ENCODE results near the gene ATXN1L. TPM values are rescaled to one million over a fixed set of nuclear protein-coding genes. Genes with fewer than 3 reads are reported as not detected.
A peak's percentile ranks its signal among the peaks of the same experiment; 100 is the strongest.

ATXN1L gene
- total RNA-seq, 1 donor from 2014 or later: 28.5 TPM

DNA sequence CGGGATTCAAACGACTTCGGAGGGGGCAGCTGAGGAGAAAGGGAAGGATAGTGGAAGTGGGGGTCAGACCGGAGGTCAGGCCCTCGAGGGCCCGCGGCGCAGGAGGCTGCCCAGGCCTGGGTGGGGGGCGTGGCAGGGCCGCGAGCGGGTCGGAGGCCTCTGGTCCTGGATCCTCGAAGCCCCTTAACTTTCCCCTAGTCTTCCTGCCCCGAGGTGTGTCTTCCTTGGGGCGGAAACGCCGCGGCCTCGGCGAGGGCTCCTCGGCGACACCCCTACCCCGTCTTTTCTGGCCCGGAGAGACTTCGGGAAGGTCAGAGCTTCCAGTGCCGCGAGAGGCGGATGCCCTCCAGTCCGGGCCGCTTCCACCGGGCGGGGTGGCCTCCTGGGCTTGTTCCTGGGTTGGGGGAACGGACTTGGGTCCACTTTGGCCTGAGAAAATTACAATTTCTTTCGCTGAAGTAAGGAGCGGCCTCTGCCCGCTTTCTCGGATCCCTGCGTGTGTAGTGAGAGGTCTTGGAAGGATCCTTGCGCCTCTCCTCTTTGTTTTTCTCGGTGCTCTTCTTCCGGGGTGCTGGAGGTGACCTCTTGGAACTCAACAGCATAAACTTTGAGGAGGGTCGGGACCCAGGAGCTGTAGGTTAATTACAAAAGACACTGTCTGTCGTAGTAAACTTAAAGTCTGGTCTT lies 50.0 kb downstream of the ATXN1L start:
- peak overlapping the region; percentile 99 for H3K27ac Mint-ChIP-seq
- peak overlapping the region; percentile 98 for H3K4me3 Mint-ChIP-seq (ENCODE audit: low read depth)
- H3K4me1 Mint-ChIP-seq (ENCODE audit: low read depth): peaks cover 14% of the 10 kb centered on the region
- TF ChIP-seq, protein P1, sequence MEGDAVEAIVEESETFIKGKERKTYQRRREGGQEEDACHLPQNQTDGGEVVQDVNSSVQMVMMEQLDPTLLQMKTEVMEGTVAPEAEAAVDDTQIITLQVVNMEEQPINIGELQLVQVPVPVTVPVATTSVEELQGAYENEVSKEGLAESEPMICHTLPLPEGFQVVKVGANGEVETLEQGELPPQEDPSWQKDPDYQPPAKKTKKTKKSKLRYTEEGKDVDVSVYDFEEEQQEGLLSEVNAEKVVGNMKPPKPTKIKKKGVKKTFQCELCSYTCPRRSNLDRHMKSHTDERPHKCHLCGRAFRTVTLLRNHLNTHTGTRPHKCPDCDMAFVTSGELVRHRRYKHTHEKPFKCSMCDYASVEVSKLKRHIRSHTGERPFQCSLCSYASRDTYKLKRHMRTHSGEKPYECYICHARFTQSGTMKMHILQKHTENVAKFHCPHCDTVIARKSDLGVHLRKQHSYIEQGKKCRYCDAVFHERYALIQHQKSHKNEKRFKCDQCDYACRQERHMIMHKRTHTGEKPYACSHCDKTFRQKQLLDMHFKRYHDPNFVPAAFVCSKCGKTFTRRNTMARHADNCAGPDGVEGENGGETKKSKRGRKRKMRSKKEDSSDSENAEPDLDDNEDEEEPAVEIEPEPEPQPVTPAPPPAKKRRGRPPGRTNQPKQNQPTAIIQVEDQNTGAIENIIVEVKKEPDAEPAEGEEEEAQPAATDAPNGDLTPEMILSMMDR (IDR thresholded peaks at IDR 0.05; ENCODE audit: unreplicated experiment): no peak
- peak; percentile 27 for DNase-seq (ENCODE audit: low spot score, unreplicated experiment)
- peaks cover 9% of the 10 kb centered on the region for H3K36me3 Mint-ChIP-seq (ENCODE audit: insufficient read depth)
- H3K27me3 Mint-ChIP-seq: no peaks in the 10 kb centered on the region
- H3K9me3 Mint-ChIP-seq (ENCODE audit: low read depth): no peaks in the 10 kb centered on the region

DNA sequence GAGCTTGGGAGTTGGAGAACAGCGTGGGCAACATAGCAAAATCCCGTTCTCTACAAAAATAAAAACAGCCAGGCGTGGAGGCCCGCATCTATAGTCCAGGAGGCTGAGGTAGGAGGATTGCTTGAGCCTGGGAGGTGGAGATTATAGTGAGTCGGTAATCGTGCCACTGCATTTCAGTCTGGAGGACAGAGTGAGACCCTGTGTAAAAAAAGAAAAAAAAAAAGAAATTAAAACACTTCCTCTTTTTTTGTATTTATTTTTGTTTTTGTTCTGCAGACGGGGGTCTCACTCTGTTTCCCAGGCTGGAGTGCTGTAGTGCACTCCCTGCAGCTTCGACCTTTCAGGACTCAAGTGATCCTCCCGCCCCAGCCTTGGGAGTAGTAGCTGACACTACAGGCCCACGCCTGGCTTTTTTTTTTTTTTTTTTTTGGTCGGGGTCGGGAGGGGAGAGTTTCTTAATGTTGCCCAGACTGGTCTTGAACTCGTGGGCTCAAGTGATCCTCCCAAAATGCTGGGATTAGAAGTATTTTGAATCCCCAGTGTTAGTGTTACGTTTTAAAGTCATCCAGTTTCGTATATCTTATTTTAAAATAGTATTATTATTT lies 51.1 kb downstream of the ATXN1L start:
- Mint-ChIP-seq H3K36me3 (ENCODE audit: insufficient read depth) (peaks cover 11% of the 10 kb centered on the region), H3K4me3 (ENCODE audit: low read depth) (peak overlapping the region; percentile 98), H3K4me1 (ENCODE audit: low read depth) (peaks cover 12% of the 10 kb centered on the region), H3K27me3 (no peaks in the 10 kb centered on the region), H3K9me3 (ENCODE audit: low read depth) (no peaks in the 10 kb centered on the region), H3K27ac (peak overlapping the region; percentile 90)
- TF ChIP-seq, protein P1 (IDR thresholded peaks at IDR 0.05; ENCODE audit: unreplicated experiment): no peak
- DNase-seq (ENCODE audit: low spot score, unreplicated experiment): no peak

DNA sequence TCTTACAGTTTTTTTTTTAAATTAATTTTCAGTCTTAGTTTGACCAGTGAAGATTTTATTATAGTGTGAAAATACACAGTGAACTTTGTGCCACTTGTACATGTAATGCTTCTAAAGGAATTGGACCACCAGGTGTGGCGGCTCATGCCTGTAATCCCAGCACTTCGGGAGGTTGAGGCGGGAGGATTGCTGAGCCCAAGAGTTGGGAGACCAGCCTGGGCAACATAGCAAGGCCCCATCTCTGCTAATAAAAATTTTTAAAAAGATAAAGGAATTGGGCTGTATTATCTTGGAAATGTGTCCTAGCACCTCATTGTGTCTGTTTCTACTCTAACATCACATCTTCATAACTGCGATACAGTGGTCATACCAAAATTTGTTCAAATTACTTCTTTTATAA lies 53.4 kb downstream of the ATXN1L start:
- Mint-ChIP-seq H3K4me3 (ENCODE audit: low read depth) (no peak overlapping the region), H3K27ac (no peak overlapping the region), H3K27me3 (no peaks in the 10 kb centered on the region), H3K4me1 (ENCODE audit: low read depth) (peaks cover 9% of the 10 kb centered on the region), H3K36me3 (ENCODE audit: insufficient read depth) (peaks cover 17% of the 10 kb centered on the region), H3K9me3 (ENCODE audit: low read depth) (no peaks in the 10 kb centered on the region)
- TF ChIP-seq, protein P1 (IDR thresholded peaks at IDR 0.05; ENCODE audit: unreplicated experiment): no peak
- no peak for DNase-seq (ENCODE audit: low spot score, unreplicated experiment)

DNA sequence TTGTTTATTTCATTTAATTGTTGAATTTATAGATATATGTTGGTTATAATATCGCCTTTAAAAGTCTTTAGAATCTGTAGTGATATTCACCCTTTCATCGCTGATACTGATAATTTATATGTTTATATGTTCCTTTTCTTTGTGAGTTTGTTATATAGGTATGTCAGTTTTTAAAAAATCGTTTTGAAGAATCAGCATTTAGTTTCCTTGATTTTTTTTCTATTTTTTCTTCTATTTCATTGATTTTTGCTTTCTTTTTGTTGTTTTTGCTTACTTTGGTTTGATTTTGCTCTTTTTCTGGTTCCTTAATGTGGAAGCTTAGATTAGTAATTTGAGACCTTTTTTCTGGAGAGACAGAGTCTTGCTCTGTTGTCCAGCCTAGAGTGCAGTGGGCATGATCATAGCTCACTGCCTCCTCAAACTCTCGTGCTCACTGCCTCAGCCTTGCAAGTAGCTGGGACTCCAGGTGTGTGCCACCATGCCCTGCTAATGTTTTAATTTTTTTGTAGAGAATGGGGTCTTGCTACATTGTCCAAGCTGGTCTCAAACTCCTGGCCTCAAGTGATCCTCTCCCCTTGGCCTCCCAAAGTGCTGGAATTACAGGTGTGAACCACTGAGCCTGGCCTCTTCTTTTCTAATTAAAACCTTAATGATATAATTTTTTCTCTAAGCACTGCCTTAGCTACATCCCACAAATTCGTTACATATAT lies 57.0 kb downstream of the ATXN1L start:
- H3K9me3 Mint-ChIP-seq (ENCODE audit: low read depth): no peaks in the 10 kb centered on the region
- H3K27me3 Mint-ChIP-seq: no peaks in the 10 kb centered on the region
- H3K27ac Mint-ChIP-seq: no peak overlapping the region
- TF ChIP-seq, protein P1 (IDR thresholded peaks at IDR 0.05; ENCODE audit: unreplicated experiment): no peak
- peaks cover 6% of the 10 kb centered on the region for H3K4me1 Mint-ChIP-seq (ENCODE audit: low read depth)
- H3K36me3 Mint-ChIP-seq (ENCODE audit: insufficient read depth): peaks cover 16% of the 10 kb centered on the region
- DNase-seq (ENCODE audit: low spot score, unreplicated experiment): no peak
- no peak overlapping the region for H3K4me3 Mint-ChIP-seq (ENCODE audit: low read depth)

DNA sequence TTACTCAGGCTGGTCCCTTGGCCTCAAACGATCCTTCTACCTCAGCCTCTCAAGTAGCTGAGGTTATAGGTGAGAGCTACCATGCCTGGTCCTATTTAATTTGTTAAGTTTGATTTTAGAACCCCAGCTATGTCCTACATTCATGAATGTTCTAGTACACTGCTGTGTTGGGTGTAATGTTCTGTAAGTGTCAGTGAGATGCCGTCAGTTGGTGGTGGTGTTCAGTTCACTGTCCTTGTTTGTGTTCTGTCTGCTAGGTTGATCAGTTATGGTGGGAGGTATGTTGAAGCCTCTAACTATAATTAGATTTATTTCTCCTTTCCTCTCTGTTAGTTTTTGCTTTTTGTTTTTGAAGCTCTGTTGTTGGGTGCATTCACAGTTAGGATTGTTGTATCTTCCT lies 57.8 kb downstream of the ATXN1L start:
- H3K4me3 Mint-ChIP-seq (ENCODE audit: low read depth): no peak overlapping the region
- no peaks in the 10 kb centered on the region for H3K27me3 Mint-ChIP-seq
- TF ChIP-seq, protein P1 (IDR thresholded peaks at IDR 0.05; ENCODE audit: unreplicated experiment): no peak
- H3K4me1 Mint-ChIP-seq (ENCODE audit: low read depth): peaks cover 6% of the 10 kb centered on the region
- peak overlapping the region; percentile 60 for H3K27ac Mint-ChIP-seq
- no peaks in the 10 kb centered on the region for H3K9me3 Mint-ChIP-seq (ENCODE audit: low read depth)
- no peak for DNase-seq (ENCODE audit: low spot score, unreplicated experiment)
- H3K36me3 Mint-ChIP-seq (ENCODE audit: insufficient read depth): peaks cover 14% of the 10 kb centered on the region

Data from progenitor cell of endocrine pancreas (in vitro differentiated cells).